Hippocampal formation (tissue), 2 donors: ENCODE results near the gene GFRA3.
A peak's percentile ranks its signal among the peaks of the same experiment; 100 is the strongest.
"Not testable (repeated sequence)": the region's sequence is repeated elsewhere in the genome, so short reads cannot be mapped to it uniquely, and the experiment has no call there.

Source experiments
- DNase-seq, 2 donors: peaks; one replicate each; lab custom pipeline; 2025; lab: John Stamatoyannopoulos, UW

Gene GFRA3, protein sequence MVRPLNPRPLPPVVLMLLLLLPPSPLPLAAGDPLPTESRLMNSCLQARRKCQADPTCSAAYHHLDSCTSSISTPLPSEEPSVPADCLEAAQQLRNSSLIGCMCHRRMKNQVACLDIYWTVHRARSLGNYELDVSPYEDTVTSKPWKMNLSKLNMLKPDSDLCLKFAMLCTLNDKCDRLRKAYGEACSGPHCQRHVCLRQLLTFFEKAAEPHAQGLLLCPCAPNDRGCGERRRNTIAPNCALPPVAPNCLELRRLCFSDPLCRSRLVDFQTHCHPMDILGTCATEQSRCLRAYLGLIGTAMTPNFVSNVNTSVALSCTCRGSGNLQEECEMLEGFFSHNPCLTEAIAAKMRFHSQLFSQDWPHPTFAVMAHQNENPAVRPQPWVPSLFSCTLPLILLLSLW

DNA sequence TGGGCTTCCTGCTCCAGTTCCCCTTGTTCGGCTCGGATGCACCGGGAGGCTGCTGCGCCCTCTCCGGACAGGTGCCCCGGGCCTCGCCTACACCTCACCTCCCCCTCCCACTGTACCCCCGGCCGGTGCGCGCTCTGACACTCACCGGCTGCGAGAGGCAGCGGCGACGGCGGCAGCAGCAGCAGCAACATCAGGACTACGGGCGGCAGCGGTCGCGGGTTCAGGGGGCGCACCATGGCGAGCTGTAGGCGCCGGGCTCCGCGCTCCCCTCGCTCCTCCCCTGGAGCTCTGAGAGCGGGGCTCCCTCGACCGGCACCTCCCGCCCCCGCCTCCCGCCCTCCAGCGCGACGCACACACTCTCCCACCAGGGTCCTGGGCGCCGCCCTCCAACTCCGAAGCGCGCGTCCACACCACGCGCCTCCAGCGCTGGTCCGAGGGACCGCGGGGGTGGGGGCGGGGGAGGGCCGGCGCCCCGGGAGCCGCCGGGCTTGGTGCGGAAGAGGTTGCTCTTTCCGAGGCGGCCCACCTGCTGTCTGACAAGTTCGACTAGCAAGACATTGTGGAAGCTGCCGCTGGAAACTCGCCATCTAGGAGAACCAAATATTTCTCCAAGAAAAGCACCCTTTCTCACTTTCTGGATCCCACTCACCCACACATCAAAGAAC is at the start of gene GFRA3:
TSS of gene GFRA3 (minus strand) at position 433 of the 665 bp plus-strand sequence. CDS start at position 236, 197 bp downstream.
- no peak for DNase-seq

- not testable (repeated sequence) for DNase-seq
Measured at GRCh38 chr5:138318211-138318610, 43.8 kb upstream of the GFRA3 start.

DNA sequence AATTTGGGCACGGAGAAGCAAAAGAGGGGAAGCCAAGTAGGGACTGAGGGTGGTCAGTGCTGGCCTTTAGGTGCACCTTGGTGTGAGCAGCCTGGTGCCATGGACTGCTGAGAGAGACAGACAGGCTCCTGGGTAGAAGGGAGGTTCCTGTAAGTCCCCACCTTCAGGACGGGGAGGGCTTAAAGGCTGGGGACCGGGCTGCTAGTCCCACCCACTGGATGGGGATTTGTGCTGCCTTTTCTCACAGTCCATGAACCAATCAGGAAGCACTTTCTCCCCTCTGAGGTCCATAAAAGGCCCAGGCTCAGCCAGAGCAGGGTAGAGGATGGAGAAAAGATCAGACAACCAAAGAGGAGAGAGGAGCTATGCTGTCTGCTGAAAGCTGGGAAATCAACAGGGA is 41.9 kb upstream of the GFRA3 start:
- DNase-seq = no peak

GRCh38 chr5:138315751-138316278 is 41.4 kb upstream of the GFRA3 start:
- DNase-seq = no peak

GRCh38 chr5:138305797-138306196 is 31.4 kb upstream of the GFRA3 start:
- no peak for DNase-seq

- no peak for DNase-seq
Measured at GRCh38 chr5:138303372-138303771, 29.0 kb upstream of the GFRA3 start.

GRCh38 chr5:138289296-138289695 is 14.9 kb upstream of the GFRA3 start:
- peak in 1 of 2 donors; percentile 9 for DNase-seq

GRCh38 chr5:138287246-138287645 is 12.8 kb upstream of the GFRA3 start:
- no peak for DNase-seq

- peak in 1 of 2 donors; percentile 33 for DNase-seq
Measured at GRCh38 chr5:138282920-138283742, 8.7 kb upstream of the GFRA3 start.

- DNase-seq = no peak
Measured at GRCh38 chr5:138280915-138281314, 6.5 kb upstream of the GFRA3 start.

GRCh38 chr5:138276402-138277054 is 2.1 kb upstream of the GFRA3 start:
- DNase-seq = no peak

DNA sequence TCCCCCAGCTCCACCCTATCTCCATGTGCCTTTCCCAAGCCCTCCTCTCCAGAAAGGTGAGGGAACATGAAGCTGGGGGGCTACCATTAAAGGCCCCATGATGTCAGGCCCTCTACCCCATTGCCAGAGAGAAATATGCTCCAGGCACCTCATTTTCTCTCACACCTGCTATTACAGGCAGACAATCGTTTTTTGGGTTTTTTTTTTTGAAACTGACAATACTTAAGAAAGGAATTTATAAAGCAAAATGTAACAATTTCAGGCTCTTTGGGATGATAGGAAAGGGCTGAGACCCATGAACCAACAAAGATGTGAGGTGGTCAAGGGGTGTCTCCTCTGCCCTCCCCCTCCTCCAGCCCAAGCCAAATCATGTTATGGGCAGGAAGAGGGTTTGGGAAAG is 1.5 kb upstream of the GFRA3 start:
- DNase-seq = no peak

- DNase-seq = no peak
Measured at GRCh38 chr5:138275379-138275782, 960 bp upstream of the GFRA3 start.

DNA sequence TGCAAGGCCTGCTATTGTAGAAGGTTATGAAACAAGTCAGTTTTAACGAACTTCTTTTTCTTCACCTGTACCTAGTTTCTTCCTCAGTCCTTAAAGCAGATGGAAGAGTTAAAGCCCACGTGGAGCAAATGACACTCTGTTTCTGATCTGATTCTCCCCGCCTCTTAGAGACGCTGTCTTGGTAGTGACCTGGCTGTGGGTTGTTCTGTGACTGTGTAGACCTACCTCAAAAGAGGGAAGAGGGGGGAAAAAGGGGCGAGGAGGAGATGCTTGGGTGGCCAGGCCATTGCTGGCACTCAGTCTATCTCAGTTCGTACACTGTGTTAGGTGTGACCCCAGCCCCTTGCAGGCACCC is 610 bp downstream of the GFRA3 start:
- DNase-seq = no peak

GRCh38 chr5:138272681-138273080 is 1.7 kb downstream of the GFRA3 start:
- no peak for DNase-seq

- no peak for DNase-seq
Measured at GRCh38 chr5:138271281-138271680, 3.1 kb downstream of the GFRA3 start.

DNA sequence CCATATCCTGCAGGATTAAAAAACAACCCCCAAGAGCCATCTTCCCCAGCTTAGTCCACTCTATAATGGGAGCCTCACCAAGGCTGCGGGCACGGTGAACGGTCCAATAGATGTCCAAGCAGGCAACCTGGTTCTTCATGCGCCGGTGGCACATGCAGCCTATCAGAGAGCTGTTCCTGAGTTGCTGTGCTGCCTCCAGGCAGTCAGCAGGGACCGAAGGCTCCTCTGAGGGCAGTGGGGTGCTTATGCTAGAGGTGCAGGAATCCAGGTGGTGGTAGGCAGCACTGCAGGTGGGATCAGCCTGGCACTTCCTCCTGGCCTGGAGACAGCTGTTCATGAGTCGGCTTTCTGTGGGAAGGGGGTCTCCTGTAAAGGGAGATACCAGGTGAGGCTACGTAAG is 10.2 kb downstream of the GFRA3 start:
- DNase-seq = no peak

- no peak for DNase-seq
Measured at GRCh38 chr5:138263581-138263980, 10.8 kb downstream of the GFRA3 start.

DNA sequence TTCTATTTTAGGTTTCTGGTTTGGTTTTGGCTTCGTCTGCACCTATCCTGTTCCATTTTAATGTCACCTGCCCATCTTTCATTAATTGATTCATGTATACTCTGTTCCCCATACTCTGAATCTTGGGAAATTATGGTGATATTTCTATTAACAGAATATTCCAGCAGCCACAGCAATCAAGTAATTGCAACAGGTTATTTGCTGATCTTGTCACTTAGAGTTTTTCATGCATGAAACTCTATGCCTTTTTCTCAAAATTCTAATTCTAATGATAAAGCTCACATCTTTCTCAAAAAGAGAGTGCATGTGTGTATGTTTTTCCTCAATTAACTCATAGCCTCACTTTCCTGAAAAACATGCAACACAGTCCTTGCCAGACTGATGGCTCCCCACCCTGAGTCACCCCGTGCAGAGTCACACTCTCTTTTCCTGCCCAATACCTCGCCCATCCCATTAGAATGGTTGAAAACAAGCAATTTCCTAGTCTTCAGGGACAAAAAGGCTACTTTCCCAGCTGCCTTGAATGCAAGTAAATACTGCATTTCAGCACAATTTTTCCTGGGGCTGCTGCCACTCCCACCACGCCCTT is 15.6 kb downstream of the GFRA3 start:
- no peak for DNase-seq

DNA sequence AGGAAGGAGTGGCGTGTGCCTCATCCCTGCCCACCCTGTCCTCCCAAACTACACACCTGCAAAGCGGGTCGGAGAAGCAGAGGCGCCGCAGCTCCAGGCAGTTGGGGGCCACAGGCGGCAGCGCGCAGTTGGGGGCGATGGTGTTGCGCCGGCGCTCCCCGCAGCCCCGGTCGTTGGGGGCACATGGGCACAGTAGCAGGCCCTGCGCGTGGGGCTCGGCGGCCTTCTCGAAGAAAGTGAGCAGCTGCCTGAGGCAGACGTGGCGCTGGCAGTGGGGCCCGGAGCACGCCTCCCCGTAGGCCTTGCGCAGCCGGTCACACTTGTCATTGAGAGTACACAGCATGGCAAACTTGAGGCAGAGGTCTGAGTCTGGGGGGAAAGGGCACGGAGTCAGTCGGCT is 16.8 kb downstream of the GFRA3 start:
- DNase-seq = no peak

DNA sequence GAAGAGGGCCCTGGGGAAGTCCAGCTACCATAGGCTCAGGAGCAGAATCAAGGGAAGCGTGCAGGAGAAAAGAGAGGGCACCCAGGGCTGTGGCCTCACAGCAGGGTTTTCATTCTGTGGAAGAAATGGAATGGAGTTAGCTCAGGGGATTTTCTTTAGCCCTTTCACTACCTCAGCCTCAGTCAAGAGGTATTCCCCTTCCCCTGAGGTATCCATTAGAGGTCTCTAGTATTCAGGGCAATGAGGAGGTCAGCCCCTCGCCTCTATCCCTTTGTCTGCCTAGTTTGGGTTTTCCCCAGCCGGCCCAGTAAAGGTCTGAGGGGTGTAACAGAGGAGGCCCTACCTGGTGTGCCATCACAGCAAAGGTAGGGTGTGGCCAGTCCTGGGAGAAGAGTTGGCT is 21.5 kb downstream of the GFRA3 start:
- no peak for DNase-seq
